Fibroblast of skin of right biceps (primary cell): ENCODE measurements around the gene FILIP1.

Source experiments
- DNase-seq: peaks from one replicate; pipeline ENCODE4 v3.0.0-alpha.2; 2013

FILIP1 gene

DNA sequence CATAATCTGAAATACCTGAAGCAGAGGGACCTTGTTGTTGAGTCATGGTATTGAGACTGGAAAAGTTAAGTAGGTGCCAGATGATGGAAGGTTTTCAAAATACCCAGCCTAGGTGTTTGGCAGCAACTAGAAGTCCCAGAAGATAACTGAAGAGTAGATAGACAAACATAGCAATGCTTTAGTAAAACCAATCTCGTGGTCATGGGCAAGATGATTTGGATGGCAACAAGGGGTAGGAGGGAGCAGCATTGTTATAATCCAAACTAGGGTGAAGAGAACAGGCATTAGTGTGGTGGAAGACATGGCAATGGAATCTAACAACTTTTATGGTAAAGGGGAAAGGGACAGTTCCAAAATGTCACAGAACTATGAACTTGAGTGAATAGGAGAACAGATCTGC is 2.3 kb downstream of the FILIP1 start:
- DNase-seq, result no peak

GRCh38 chr6:75490706-75491105 is 2.9 kb downstream of the FILIP1 start:
- no peak for DNase-seq

- DNase-seq, result peak; percentile 52
Measured at GRCh38 chr6:75489025-75489424, 4.6 kb downstream of the FILIP1 start.

DNA sequence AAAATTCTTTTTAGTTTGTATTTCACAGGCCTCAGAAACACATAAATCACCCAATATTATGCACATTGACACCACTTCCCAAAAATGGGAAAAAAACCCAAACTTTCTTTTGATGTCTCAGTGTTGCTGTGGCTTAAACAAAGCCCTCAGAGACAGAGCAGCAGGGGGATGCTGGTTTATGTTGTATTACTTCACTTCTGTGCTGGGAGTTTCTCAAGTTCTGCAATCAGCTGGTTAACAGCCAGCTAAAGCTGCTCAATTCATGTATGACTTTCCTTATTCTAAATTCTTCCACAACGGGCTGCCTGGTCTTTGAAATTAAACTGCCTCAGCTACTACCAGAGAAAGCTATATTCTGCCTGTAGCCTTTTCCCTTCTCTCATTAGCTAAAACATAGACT is 5.6 kb downstream of the FILIP1 start:
- DNase-seq, result peak; percentile 57

DNA sequence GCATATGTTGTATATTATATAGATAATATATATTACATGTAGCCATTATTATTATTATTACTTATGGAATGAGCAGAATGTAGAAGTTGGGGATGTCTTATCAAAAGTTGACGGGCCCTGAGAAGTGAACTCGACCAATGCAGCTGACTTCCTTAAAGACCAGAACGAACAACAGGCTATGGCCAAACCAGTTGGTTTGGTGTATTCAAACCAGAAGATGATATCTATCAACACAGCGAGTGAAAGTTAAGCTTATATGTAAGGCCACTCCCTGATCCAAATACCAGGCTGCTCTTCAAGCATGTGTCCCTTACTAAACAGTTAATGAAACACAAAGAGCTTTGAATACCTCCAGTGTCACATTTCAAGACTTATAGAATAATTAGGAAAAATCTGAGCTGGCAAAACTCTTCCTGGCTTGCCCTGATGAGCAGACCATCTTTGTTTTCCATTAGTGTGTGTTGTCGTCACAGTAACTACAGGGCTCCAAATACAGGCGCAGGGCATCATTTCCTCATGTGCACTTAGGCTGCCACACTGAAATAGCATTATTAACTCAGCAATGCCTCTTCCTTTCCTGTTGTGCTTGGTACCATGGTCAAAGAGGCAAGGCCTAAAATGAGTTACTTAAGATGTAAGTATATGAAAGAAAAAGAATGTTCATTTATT is 6.6 kb downstream of the FILIP1 start:
- no peak for DNase-seq

GRCh38 chr6:75484535-75484934 is 9.1 kb downstream of the FILIP1 start:
- DNase-seq, result no peak

- no peak for DNase-seq
Measured at GRCh38 chr6:75483136-75483952, 10.3 kb downstream of the FILIP1 start.

- DNase-seq, result peak; percentile 85
Measured at GRCh38 chr6:75481936-75482593, 11.5 kb downstream of the FILIP1 start.

DNA sequence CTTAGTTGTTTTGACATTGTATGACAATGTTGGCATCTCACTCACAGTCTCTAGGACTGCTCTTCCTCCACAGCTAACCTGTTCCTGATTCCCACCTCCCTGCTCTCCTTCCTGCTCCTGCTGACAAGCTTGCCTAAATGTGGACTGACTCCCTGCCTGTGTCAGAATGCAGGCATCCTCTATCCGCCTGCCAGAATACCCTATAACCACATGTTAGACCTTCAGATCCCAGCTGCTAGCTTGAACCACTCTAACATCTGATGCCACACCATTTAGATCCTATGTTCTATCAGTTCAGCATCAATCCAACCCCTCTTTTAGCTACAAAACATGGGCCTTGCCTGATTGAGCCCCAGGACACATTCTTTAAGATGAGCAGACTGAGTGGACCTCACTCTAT is 12.2 kb downstream of the FILIP1 start:
- peak; percentile 28 for DNase-seq

- peak; percentile 30 for DNase-seq
Measured at GRCh38 chr6:75480425-75480824, 13.2 kb downstream of the FILIP1 start.

DNA sequence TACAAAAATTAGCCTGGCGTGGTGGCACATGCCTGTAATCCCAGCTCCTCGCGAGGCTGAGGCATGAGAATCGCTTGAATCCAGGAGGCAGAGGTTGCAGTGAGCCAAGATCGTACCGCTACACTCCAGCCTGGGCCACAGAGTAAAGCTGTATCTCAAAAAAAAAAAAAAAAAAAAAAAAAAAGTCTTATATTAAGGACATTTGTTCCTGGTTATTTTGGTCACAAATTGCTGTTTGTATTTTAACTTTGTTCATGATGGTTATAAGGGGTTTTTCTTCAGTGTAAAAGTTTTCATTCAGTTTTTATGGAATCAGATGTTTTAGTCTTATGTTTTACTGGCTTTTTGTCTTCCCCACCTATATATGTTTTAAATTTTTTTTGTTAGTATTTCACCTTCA is 13.9 kb downstream of the FILIP1 start:
- DNase-seq, result no peak

DNA sequence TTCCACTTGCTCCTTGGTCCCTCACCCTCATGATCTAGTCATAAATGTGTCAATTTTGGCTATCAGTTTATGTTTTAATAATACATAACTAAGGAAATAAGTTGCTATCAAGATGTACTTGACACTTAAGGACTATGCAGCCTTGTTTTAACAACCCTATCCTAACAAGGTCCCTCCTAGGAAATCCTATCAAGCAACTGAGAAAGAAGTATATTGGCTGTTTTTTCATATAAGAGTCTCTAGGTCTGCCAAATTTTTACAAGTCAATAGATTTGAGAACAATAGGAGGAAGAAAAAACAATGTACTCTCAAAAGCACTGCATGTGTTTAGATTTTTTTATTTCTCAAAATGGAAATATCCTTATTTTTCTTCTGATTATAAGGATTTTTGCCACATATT is 14.7 kb downstream of the FILIP1 start:
- no peak for DNase-seq

DNA sequence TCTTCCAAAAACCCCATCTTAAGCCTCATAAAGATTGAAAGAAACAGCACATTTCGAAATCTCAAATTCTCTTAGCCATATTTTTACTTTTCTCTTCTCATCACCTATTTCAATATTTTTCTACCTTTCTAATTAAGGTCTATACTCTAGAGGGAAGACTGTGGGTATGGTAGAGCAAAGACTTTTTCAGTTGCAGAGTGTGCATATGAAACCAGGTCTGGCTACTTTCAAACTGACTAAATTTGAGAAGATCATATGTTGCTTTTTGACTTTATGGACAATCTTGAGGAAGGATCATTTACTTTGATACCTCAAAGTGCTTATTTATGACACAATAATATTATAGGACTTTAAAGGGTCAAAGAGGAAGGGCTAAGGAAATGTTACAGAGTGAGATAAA is 20.7 kb downstream of the FILIP1 start:
- DNase-seq, result no peak

DNA sequence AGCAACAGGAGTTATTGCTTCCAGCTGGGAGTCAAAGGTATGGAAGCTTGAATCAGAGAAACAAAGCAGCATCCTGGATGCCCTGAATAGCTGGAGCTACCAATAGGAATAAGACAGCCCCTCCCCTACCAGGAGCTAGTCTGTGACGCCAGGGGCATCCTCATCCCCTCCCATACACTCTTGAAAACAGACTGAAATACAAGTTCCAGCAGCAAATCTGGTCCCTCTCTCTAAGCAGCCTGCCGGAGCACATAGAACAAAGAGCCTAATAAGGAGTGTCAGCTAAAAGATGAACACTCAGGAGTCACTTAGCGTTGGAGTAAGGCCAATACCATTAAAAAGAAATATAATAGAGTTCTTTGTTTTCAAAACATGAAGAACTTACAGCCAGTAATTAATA is 25.6 kb downstream of the FILIP1 start:
- no peak for DNase-seq

DNA sequence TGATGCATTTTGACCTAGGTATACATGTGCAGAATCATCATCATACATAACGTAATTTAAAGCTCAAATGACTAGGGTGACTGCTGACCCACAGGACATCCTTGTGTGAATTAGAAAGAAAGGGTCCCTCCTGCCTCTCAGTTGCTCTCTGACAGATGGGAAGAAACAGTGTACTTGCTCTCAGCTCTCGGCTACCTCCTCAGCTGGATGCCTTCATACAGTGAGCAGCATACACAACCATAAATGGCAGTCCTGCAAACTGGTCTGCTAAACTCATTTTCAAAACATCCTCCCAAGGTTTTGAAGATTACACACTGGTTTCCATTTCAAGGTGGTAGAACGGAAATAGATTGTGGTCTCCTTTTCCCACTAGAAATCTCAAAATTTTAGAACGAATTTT is 26.3 kb downstream of the FILIP1 start:
- no peak for DNase-seq

DNA sequence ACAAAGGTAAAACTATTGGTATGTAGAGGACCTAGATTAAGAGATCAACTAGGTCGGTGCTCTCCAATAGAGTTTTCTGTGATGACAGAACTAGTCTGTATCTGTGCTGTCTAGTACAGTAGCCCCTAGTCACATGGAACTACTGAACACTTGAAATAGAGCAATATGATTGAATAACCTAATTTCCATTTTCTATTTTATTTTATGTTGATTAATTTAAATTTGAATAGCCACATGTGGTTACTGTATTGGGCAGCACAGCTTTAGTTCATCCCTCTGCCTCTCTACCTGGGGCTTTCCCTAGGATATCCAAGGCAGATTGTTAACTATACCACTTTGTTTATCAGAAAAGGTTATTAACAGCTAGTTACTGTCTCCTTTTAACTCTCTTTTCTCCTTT is 27.0 kb downstream of the FILIP1 start:
- DNase-seq, result no peak

GRCh38 chr6:75463908-75464307 is 29.7 kb downstream of the FILIP1 start:
- no peak for DNase-seq

DNA sequence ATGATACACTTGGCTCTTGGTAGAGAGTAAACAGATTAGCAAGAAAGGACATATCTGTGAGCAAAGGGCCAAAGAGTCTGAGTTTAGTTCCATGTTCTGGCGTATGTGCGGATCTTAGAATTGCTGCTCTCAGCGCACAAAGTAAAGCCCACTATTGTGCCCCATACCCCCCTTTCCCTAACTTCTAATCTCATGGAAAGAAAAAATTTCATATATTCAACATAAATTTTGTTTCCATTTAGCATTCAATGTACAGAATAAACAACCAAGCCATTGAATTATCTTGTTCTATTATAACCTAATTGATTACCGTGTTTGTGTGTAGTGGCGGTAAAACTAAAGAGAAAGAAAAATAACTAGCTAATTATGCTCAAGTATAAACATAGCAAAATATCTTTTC is 30.5 kb downstream of the FILIP1 start:
- no peak for DNase-seq

- peak; percentile 37 for DNase-seq
Measured at GRCh38 chr6:75460681-75461080, 32.9 kb downstream of the FILIP1 start.

GRCh38 chr6:75458895-75459294 is 34.7 kb downstream of the FILIP1 start:
- peak; percentile 71 for DNase-seq

DNA sequence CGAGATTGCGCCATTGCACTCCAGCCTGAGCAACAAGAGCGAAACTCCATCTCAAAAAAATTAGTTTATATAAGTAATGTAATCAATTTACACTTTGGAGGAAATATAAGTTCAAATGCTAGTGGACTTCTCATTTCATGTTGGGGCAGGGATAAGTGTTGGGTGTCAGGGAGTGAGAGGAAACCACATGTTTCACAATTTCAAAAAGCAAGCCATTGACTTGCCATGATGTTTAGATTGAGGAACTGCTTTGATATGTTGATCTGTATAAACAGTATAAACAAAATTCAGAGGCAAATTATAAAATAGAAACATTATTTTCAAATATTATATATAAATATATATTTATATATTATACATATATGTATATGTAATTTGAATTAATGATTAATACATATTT is 42.7 kb downstream of the FILIP1 start:
- DNase-seq, result no peak

DNA sequence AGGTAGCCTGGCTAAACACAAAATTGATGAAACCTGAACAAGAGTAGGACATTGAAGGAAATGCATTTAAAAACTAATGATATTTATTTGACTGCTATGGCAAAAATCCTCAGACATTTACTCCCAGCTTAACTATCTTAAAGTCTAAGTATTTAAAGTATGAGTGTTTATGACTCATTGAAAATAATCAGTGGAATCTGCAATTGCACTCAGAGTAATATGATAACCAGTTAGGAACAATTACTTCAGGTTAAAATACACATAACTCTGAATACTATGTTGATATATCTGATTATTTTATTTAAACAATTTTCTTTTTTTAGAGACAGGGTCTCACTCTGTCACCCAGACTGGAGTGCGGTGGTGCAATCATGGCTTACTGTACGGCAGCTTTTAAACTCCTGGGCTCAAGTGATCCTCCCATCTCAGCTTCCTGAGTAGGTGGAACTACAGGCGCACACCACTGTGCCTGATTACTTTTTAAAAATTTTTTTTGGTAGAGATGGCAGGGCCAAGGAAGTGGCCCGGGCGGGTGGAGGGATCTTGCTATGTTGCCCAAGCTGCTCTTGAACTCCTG is 43.9 kb downstream of the FILIP1 start:
- peak; percentile 79 for DNase-seq

GRCh38 chr6:75446241-75446880 is 47.2 kb downstream of the FILIP1 start:
- DNase-seq, result no peak
